Body of pancreas (tissue), 4 donors: ENCODE data around the gene ZNF324B.

ENCODE experiments used
- CTCF ChIP-seq, 7 experiments: fragments of 450-650 bp in 4 of 7; fragments of 200-600 bp in 3 of 7; sonication (generic) in 3 of 7; IDR thresholded peaks; one replicate each; pipeline ENCODE4 v1.5.1; 2016 to 2019; ENCODE audit warnings: antibody characterized with exemption in 7 of 7
- POLR2A ChIP-seq, 3 donors: fragments of 450-650 bp; IDR thresholded peaks; one replicate each; pipeline ENCODE4 v1.6.1; 2016; ENCODE audit warnings: antibody characterized with exemption in 3 of 3, mild to moderate bottlenecking in 2 of 3

GRCh38 chr19:58498316-58499020 is 47.0 kb downstream of the ZNF324B start:
- no peak for TF ChIP-seq CTCF (IDR thresholded peaks at IDR 0.05)
- no peak for TF ChIP-seq POLR2A (IDR thresholded peaks at IDR 0.05)
